K562 (cell line): Measurements from ENCODE around the gene FERMT3. TPM values are rescaled to one million over a fixed set of nuclear protein-coding genes. Genes with fewer than 3 reads are reported as not detected.

Experiments
- CEBPG ChIP-seq, 3 experiments: fragments of 200-800 bp in 1 of 3; sonication (Bioruptor generic) in 1 of 3; sonication (generic) in 1 of 3; formaldehyde crosslinking in 1 of 3; IDR thresholded peaks in 2 of 3; conservative IDR thresholded peaks in 1 of 3; 2 replicates each; pipeline versions ENCODE4 v1.6.1 to v1.8.0; 2016 to 2022; ENCODE audit warnings: missing compliant biosample characterization in 2 of 3, missing genetic modification characterization in 2 of 3, mild to moderate bottlenecking in 1 of 3, missing genetic modification reagents in 1 of 3
- CREB1 ChIP-seq, 2 experiments: sonication (generic) in 1 of 2; formaldehyde crosslinking in 1 of 2; IDR thresholded peaks; 2 replicates each; pipeline versions ENCODE4 v1.6.1 to v1.8.0; 2012 to 2022; ENCODE audit warnings: inconsistent platforms in 1 of 2, mild to moderate bottlenecking in 1 of 2, missing genetic modification reagents in 1 of 2, moderate library complexity in 1 of 2
- DLX4 ChIP-seq: fragments of 250-450 bp; sonication (Bioruptor Pico); IDR thresholded peaks from 2 replicates; pipeline ENCODE4 v1.6.1; 2021; ENCODE audit warnings: mild to moderate bottlenecking
- GATA2 ChIP-seq: sonication (generic); formaldehyde crosslinking; IDR thresholded peaks from 2 replicates; pipeline ENCODE4 v1.4.0; 2020; ENCODE audit warnings: mild to moderate bottlenecking, missing genetic modification reagents
- HES1 ChIP-seq: fragments of 450-650 bp; IDR thresholded peaks from 2 replicates; pipeline ENCODE4 v1.6.1; 2016; ENCODE audit warnings: low read depth, mild to moderate bottlenecking, moderate library complexity
- POLR2B ChIP-seq: fragments of 450-650 bp; IDR thresholded peaks from 2 replicates; pipeline ENCODE4 v1.6.1; 2018; ENCODE audit warnings: low read depth; ENCODE audit not compliant: partially characterized antibody
- PTBP1 ChIP-seq: fragments of 200-400 bp; formaldehyde crosslinking; IDR thresholded peaks from 2 replicates; pipeline ENCODE4 v1.6.1; 2017; ENCODE audit warnings: low read depth, low read length
- RCOR1 ChIP-seq, 2 experiments: IDR thresholded peaks; 2 replicates each; pipeline ENCODE4 v1.6.1; 2012; ENCODE audit warnings: low read depth in 2 of 2, low read length in 2 of 2, borderline replicate concordance in 1 of 2, improper control_type of control experiment in 1 of 2
- SP1 ChIP-seq: sonication (generic); formaldehyde crosslinking; IDR thresholded peaks from 2 replicates; pipeline ENCODE4 v1.8.1; 2022; ENCODE audit warnings: mild to moderate bottlenecking, missing genetic modification reagents
- TEAD1 ChIP-seq, 2 experiments: fragments of 450-650 bp in 1 of 2; sonication (generic) in 1 of 2; formaldehyde crosslinking; IDR thresholded peaks; 2 replicates each; pipeline versions ENCODE4 v1.4.0 to v1.8.0; 2020 to 2022; ENCODE audit warnings: mild to moderate bottlenecking in 2 of 2, missing genetic modification reagents in 1 of 2
- TFAP4 ChIP-seq: sonication (generic); formaldehyde crosslinking; IDR thresholded peaks from 2 replicates; pipeline ENCODE4 v1.8.0; 2022; ENCODE audit warnings: missing genetic modification reagents, mild to moderate bottlenecking, moderate library complexity, borderline replicate concordance
- TGIF2 ChIP-seq: sonication (generic); formaldehyde crosslinking; IDR thresholded peaks from 2 replicates; pipeline ENCODE4 v1.8.1; 2022; ENCODE audit warnings: mild to moderate bottlenecking, missing genetic modification reagents, moderate library complexity
- TOE1 ChIP-seq, 2 experiments: fragments of 450-650 bp in 1 of 2; sonication (generic) in 1 of 2; formaldehyde crosslinking in 1 of 2; IDR thresholded peaks; 2 replicates each; pipeline versions ENCODE4 v1.7.1 to v1.8.0; 2016 to 2022; ENCODE audit warnings: borderline replicate concordance in 2 of 2, mild to moderate bottlenecking in 2 of 2, antibody characterized with exemption in 1 of 2, inconsistent platforms in 1 of 2, low read depth in 1 of 2, missing genetic modification reagents in 1 of 2, moderate library complexity in 1 of 2
- ZNF511 ChIP-seq: sonication (generic); formaldehyde crosslinking; IDR thresholded peaks from 2 replicates; pipeline ENCODE4 v1.8.0; 2022; ENCODE audit warnings: mild to moderate bottlenecking, missing genetic modification reagents
- polyA plus RNA-seq, 8 experiments: library from polyadenylated mRNA; depleted of rRNA in 4 of 8; stranded (reverse) in 5 of 8; unstranded in 3 of 8; fragments of >200 nt; fragmentation: Nextera tagmentation in 2 of 8; fragmentation: Illumina TruSeq in 1 of 8; extraction: Ambion mirVana in 2 of 8; extraction: Trizol in 1 of 8; gene quantifications; 2 replicates each; pipeline versions ENCODE4 v1.2.1 to v1.2.3, GENCODE V29; 2011 to 2014; ENCODE audit warnings: inconsistent platforms in 1 of 8, missing spikeins in 1 of 8
- total RNA-seq, 7 experiments: library from RNA; depleted of rRNA in 6 of 7; stranded (reverse); fragments of >200 nt in 6 of 7; fragmentation: Illumina TruSeq in 2 of 7; extraction: Trizol in 2 of 7; gene quantifications; 2 replicates each; pipeline versions ENCODE4 v1.2.1 to v1.2.3, GENCODE V29; 2011 to 2021; ENCODE audit warnings: low replicate concordance in 1 of 7
- TF ChIP-seq, protein P1 (sequence below): fragments of 450-650 bp; IDR thresholded peaks from 2 replicates; pipeline ENCODE4 v1.6.1; 2016; ENCODE audit warnings: mild to moderate bottlenecking
- TF ChIP-seq, protein P2 (sequence below): fragments of 200-800 bp; sonication (Bioruptor generic); IDR thresholded peaks from 2 replicates; pipeline ENCODE4 v1.6.1; 2017; ENCODE audit warnings: missing genetic modification characterization, missing compliant biosample characterization

Gene FERMT3
- total and polyA plus RNA-seq, 9 of the 15 experiments (the other 6 are each of a cell fraction or from before 2014, with no cell fraction given): 3.2 to 275 (median 79.7) TPM

GRCh38 chr11:64268025-64268892 lies 61.7 kb downstream of the FERMT3 start (continued):
- TF ChIP-seq, protein P1, sequence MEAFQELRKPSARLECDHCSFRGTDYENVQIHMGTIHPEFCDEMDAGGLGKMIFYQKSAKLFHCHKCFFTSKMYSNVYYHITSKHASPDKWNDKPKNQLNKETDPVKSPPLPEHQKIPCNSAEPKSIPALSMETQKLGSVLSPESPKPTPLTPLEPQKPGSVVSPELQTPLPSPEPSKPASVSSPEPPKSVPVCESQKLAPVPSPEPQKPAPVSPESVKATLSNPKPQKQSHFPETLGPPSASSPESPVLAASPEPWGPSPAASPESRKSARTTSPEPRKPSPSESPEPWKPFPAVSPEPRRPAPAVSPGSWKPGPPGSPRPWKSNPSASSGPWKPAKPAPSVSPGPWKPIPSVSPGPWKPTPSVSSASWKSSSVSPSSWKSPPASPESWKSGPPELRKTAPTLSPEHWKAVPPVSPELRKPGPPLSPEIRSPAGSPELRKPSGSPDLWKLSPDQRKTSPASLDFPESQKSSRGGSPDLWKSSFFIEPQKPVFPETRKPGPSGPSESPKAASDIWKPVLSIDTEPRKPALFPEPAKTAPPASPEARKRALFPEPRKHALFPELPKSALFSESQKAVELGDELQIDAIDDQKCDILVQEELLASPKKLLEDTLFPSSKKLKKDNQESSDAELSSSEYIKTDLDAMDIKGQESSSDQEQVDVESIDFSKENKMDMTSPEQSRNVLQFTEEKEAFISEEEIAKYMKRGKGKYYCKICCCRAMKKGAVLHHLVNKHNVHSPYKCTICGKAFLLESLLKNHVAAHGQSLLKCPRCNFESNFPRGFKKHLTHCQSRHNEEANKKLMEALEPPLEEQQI: no peak
- TF ChIP-seq TOE1 (IDR thresholded peaks at IDR 0.05; ENCODE audit: borderline replicate concordance) (no peak), TOE1 (CRISPR knock-in tag; IDR thresholded peaks at IDR 0.05; ENCODE audit: borderline replicate concordance, low read depth) (0 out of 2 replicates have a peak, but pooled peaks have one; percentile 48), TEAD1 (CRISPR knock-in tag; IDR thresholded peaks at IDR 0.05) (no peak), RCOR1 (IDR thresholded peaks at IDR 0.05; ENCODE audit: borderline replicate concordance in 1 of 2, low read depth in 2 of 2, low read length in 2 of 2) (peak; percentile 21 to 43; a peak in 1 of 4 replicates), PTBP1 (0 out of 2 replicates have a peak, but pooled peaks have one; percentile 35), TGIF2 (CRISPR knock-in tag) (no peak), CREB1 (IDR thresholded peaks at IDR 0.05) (0 out of 2 replicates have a peak, but pooled peaks have one; percentile 11), CREB1 (CRISPR knock-in tag; IDR thresholded peaks at IDR 0.05) (no peak), DLX4 (no peak), TFAP4 (no peak; the same call in 1 of the 2 replicates), GATA2 (CRISPR knock-in tag) (peak; percentile 50; the same call in 1 of the 2 replicates), ZNF511 (no peak), CEBPG (CRISPR knock-in tag; IDR thresholded peaks at IDR 0.05) (no peak), CEBPG (tag; conservative IDR thresholded peaks at IDR 0.05 in 1 of 2, IDR thresholded peaks at IDR 0.05 in 1 of 2) (no peak), POLR2B (no peak), HES1 (no peak), SP1 (CRISPR knock-in tag) (peak; percentile 59)
- TF ChIP-seq, protein P2, sequence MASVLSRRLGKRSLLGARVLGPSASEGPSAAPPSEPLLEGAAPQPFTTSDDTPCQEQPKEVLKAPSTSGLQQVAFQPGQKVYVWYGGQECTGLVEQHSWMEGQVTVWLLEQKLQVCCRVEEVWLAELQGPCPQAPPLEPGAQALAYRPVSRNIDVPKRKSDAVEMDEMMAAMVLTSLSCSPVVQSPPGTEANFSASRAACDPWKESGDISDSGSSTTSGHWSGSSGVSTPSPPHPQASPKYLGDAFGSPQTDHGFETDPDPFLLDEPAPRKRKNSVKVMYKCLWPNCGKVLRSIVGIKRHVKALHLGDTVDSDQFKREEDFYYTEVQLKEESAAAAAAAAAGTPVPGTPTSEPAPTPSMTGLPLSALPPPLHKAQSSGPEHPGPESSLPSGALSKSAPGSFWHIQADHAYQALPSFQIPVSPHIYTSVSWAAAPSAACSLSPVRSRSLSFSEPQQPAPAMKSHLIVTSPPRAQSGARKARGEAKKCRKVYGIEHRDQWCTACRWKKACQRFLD (CRISPR knock-in tag): peak; percentile 4; the same call in 1 of the 2 replicates
